CD4-positive, alpha-beta T cell treated with Interleukin-6 at 100 ng/mL for 8 hours (primary cell): ENCODE data around the gene NAA16.
A peak's percentile ranks its signal among the peaks of the same experiment; 100 is the strongest.
"Not testable (repeated sequence)": the region's sequence is repeated elsewhere in the genome, so short reads cannot be mapped to it uniquely, and the experiment has no call there.

Experiments used
- DNase-seq: peaks from one replicate; pipeline ENCODE4 v3.0.0-alpha.2; 2020; ENCODE audit warnings: mixed read lengths, low spot score

NAA16 gene

GRCh38 chr13:41408746-41409145 is 97.7 kb downstream of the NAA16 start:
- DNase-seq = no peak

GRCh38 chr13:41409611-41410010 is 98.5 kb downstream of the NAA16 start:
- DNase-seq = no peak

GRCh38 chr13:41411060-41411459 is 100.0 kb downstream of the NAA16 start:
- no peak for DNase-seq

- peak; percentile 40 for DNase-seq
These were observed 100.5 kb downstream of the NAA16 start for GRCh38 chr13:41411522-41411921.

GRCh38 chr13:41413872-41414271 is 102.8 kb downstream of the NAA16 start:
- DNase-seq = no peak

GRCh38 chr13:41416276-41416675 is 105.2 kb downstream of the NAA16 start:
- DNase-seq = no peak

GRCh38 chr13:41418027-41418426 is 107.0 kb downstream of the NAA16 start:
- DNase-seq = no peak

GRCh38 chr13:41418731-41419130 is 107.7 kb downstream of the NAA16 start:
- DNase-seq = no peak

GRCh38 chr13:41419206-41419605 is 108.1 kb downstream of the NAA16 start:
- DNase-seq = no peak

- DNase-seq = no peak
These were observed 109.1 kb downstream of the NAA16 start for GRCh38 chr13:41420146-41420545.

GRCh38 chr13:41421330-41421729 is 110.3 kb downstream of the NAA16 start:
- DNase-seq = not testable (repeated sequence)

GRCh38 chr13:41421983-41422382 is 110.9 kb downstream of the NAA16 start:
- DNase-seq = not testable (repeated sequence)

- not testable (repeated sequence) for DNase-seq
These were observed 112.2 kb downstream of the NAA16 start for GRCh38 chr13:41423259-41423658.

- DNase-seq = not testable (repeated sequence)
These were observed 113.6 kb downstream of the NAA16 start for GRCh38 chr13:41424675-41425074.

GRCh38 chr13:41426047-41426446 is 115.0 kb downstream of the NAA16 start:
- DNase-seq = no peak
